HG03060 (cell line): ENCODE results near the gene SMAP2.

ENCODE experiments used
- ATAC-seq: cut with Tn5 transposase; IDR thresholded peaks from one replicate; pipeline ENCODE4 v1.9.1; 2021; ENCODE audit warnings: low read depth, moderate number of reproducible peaks; ENCODE audit not compliant: unreplicated experiment

Gene SMAP2

DNA sequence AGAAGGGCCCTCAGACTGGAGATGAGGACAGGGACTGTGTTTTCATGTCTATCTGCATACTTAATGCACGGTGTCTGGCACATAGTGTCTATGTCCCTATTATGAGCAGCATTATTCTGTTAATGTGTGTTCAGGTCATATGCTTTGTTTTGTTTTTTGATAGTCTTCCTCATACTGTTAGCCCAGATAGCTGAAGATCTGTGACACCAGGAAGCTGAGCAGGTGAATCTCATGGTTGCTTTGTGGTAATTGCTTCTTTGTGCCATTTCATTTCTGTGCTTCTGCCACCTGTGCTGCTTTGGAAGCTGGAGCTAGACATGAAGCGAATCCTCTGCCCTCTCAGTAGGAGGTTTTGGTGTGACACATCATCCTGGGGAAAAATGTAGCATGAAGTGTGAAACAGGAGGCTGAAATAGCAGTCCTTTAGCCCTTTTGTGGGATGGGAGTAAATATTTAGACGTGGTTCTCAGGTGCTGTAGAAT is 15.8 kb downstream of the SMAP2 start:
- no peak for ATAC-seq

- no peak for ATAC-seq
These were observed 16.5 kb downstream of the SMAP2 start for GRCh38 chr1:40389871-40390560.

GRCh38 chr1:40390857-40391256 is 17.3 kb downstream of the SMAP2 start:
- no peak for ATAC-seq

GRCh38 chr1:40391688-40392145 is 18.2 kb downstream of the SMAP2 start:
- ATAC-seq = peak; percentile 39

GRCh38 chr1:40392221-40392620 is 18.7 kb downstream of the SMAP2 start:
- no peak for ATAC-seq

DNA sequence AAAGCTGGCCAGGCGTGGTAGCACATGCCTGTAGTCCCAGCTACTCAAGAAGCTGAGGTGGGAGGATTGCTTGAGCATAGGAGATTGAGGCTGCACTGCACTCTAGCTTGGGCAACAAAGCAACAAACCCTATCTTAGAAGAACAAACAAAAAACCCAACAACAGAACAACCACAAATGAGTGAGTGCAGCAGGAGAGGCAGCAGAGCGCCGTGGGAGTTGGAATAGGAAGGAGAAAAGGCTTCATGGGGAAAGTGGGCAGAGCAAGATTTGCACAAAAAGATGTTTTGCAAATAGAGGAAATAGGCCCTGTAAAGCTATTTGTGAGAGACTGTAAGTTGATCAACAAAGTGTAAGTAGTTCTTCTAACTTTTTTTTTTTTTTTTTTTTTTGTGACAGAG is 19.6 kb downstream of the SMAP2 start:
- ATAC-seq = no peak

- no peak for ATAC-seq
These were observed 21.1 kb downstream of the SMAP2 start for GRCh38 chr1:40394491-40395172.

GRCh38 chr1:40395190-40396175 is 22.0 kb downstream of the SMAP2 start:
- no peak for ATAC-seq

GRCh38 chr1:40396420-40396819 is 22.9 kb downstream of the SMAP2 start:
- ATAC-seq = no peak

- ATAC-seq = no peak
These were observed 23.7 kb downstream of the SMAP2 start for GRCh38 chr1:40397258-40397657.

- peak; percentile 40 for ATAC-seq
These were observed 26.6 kb downstream of the SMAP2 start for GRCh38 chr1:40399984-40400704.

DNA sequence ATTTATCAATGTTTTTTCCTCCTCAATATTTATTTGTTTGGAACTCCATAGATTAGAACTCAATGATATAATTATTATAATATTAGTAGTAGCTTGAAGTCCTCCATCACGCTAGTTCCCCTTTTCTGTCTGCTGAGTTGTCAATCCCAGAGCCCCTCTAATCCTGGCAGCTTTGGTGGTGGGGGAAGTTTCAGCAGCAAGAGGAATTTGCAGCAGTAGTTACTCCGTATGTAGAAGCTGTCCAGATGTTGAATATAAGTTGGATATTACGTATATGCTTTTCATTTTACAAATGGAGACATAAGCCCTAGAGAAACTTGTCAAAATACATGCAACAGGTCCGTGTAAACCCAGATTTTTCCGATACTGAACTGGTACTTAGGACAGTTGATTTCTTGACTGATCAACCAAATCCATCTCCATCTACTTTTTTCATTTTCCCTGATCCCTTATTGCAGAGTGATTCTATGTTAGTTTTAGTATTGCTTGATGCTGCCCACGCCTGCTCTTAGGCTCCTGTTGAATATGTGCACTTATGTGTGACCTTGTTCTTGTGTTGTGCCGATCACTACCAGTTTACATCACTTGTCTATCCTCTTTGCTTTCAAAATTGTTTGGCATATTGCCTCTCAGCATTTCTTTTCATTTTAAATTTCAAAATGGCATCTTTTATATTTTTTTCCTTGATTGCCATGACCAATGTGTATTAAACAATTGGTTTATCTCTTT is 28.1 kb downstream of the SMAP2 start:
- no peak for ATAC-seq

- no peak for ATAC-seq
These were observed 31.3 kb downstream of the SMAP2 start for GRCh38 chr1:40404670-40405462.

GRCh38 chr1:40405812-40406211 is 32.3 kb downstream of the SMAP2 start:
- no peak for ATAC-seq

DNA sequence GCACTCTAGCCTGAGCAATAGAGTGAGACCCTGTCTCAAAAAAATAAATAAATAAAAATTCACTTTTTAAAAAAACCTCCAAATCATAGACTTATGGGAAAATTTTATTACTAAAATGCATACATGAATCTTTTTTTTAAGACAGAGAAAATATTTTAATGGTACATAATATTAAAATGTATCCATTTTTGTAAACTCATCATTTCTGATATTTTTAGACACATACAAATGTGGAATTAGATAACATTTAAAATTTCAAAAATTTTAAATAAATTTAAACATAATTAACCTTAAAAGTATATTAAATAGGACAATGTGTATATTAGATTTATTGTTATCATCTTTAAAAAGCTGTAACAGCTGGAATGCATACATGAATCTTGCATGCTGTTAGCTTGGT is 33.9 kb downstream of the SMAP2 start:
- ATAC-seq = no peak

- no peak for ATAC-seq
These were observed 35.9 kb downstream of the SMAP2 start for GRCh38 chr1:40409467-40409866.

GRCh38 chr1:40411294-40411693 is 37.8 kb downstream of the SMAP2 start:
- ATAC-seq = no peak

DNA sequence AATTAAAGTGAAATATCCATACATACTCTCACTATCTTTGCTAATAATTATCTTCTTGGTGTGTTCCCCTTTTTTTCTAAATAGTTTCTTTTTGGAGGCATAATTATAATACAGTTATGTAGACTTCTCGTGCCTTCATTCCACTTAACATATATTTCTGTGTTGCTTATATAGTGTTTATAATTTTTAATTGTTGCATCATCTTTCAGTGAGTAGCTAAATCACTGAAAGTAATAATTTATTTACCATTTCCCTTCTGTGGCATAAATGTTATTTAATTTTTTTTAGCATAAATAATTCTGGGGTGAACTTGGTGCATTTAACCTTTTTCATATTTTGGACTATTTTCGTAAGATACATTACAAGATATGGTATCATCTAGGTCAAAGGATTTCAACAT is 38.3 kb downstream of the SMAP2 start:
- no peak for ATAC-seq
